ENCODE data around the gene NRG3. TPM values are rescaled to one million over a fixed set of nuclear protein-coding genes. Genes with fewer than 3 reads are reported as not detected.

NRG3 gene
- total and polyA plus RNA-seq, 2 of the 8 experiments (the other 6 are each of a cell fraction or from before 2014, with no cell fraction given): 4.2 to 5.0 TPM

DNA sequence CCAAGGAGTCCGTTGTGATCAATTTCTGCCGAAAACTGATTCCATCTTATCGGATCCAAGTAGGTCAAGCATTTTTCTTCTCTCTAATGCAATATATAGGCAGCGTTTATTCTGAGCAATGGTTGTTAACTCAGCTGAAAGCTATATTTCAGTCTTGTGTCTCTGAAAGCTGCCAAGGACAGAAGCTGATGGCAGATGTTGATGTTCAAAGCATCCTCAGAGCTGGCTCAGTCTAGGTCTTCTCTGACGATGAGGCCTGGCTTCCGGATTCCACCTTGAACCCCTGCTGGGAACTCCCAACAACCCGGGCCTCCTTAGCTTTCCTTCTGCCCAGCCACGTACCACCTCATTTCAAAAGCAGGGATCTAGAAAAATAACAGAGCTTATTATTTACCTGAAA is 863.6 kb downstream of the NRG3 start:
- 89% methylated on average over 8 of the region's 8 CpGs; no CpG with 5 or more reads in 1 of the 2 experiments for WGBS, 2 experiments (ENCODE audit: extremely low coverage in 1 of 2, insufficient coverage in 1 of 2, insufficient read length in 1 of 2, insufficient replicate concordance in 2 of 2, low coverage in 1 of 2, low lambda C conversion rate in 2 of 2, missing lambda C conversion rate in 1 of 2)
- Histone ChIP-seq H3K36me3 (ENCODE audit: control insufficient read depth in 2 of 4, insufficient read depth in 4 of 4, low read length in 3 of 4) (no peaks in the 10 kb centered on the region), H3K14ac (ENCODE audit: insufficient read length) (no peak overlapping the region), H3K23me2 (ENCODE audit: low read depth, low read length) (no peaks in the 10 kb centered on the region; the same call in 1 of the 2 replicates), H2BK20ac (ENCODE audit: low read length) (no peak overlapping the region), H3K79me1 (ENCODE audit: low read depth, low read length) (no peaks in the 10 kb centered on the region), H3K79me2 (ENCODE audit: control insufficient read depth in 1 of 2, insufficient read depth in 2 of 2, low read length in 2 of 2) (no peaks in the 10 kb centered on the region; a peak in 1 of 4 replicates), H3K4me1 (replicated peaks in 1 of 4; ENCODE audit: control insufficient read depth in 3 of 4, insufficient read depth in 4 of 4, low read length in 3 of 4) (peaks cover 2 to 9% (median 5%) of the 10 kb centered on the region in 4 experiments; a peak in 6 of 7 replicates), H4K8ac (ENCODE audit: extremely low read depth, insufficient read depth, low read length) (no peak overlapping the region), H3K9me3 (ENCODE audit: insufficient read depth in 2 of 2, low read depth in 1 of 2, low read length in 1 of 2) (no peaks in the 10 kb centered on the region), H3K4me3 (ENCODE audit: extremely low read depth in 1 of 4, insufficient read depth in 2 of 4, low read depth in 3 of 4, low read length in 4 of 4) (no peak overlapping the region), H4K91ac (replicated peaks; ENCODE audit: insufficient read length, low read length) (no peak overlapping the region), H2BK5ac (ENCODE audit: low read depth, low read length) (no peak overlapping the region), H3K56ac (replicated peaks; ENCODE audit: insufficient read length, low read depth, low read length) (no peak overlapping the region), H3K4me2 (ENCODE audit: insufficient read depth in 1 of 2, low read depth in 2 of 2, low read length in 2 of 2) (no peak overlapping the region), H2AFZ (ENCODE audit: low read length) (no peak overlapping the region), H3K9ac (replicated peaks in 1 of 4; ENCODE audit: extremely low read depth in 1 of 4, low read depth in 3 of 4, low read length in 3 of 4) (no peak overlapping the region), H2AK5ac (ENCODE audit: low read depth, low read length) (no peak overlapping the region), H3K27me3 (replicated peaks in 1 of 4; ENCODE audit: control insufficient read depth in 3 of 4, extremely low read depth in 1 of 4, insufficient read depth in 3 of 4, low read length in 3 of 4) (no peaks in the 10 kb centered on the region), H2BK12ac (ENCODE audit: low read depth, low read length) (no peak overlapping the region), H2BK15ac (ENCODE audit: low read length) (no peak overlapping the region), H4K20me1 (replicated peaks in 1 of 2; ENCODE audit: control insufficient read depth in 1 of 2, insufficient read depth in 2 of 2, low read length in 2 of 2) (no peaks in the 10 kb centered on the region), H3K4ac (replicated peaks; ENCODE audit: insufficient read length, low read depth, low read length) (no peak overlapping the region), H3K27ac (ENCODE audit: low read depth, low read length) (no peak overlapping the region), H2BK120ac (replicated peaks; ENCODE audit: low read depth, low read length) (no peak overlapping the region), H3K18ac (ENCODE audit: extremely low read depth, low read length) (no peak overlapping the region), H3K23ac (ENCODE audit: insufficient read length) (no peak overlapping the region), H4K5ac (ENCODE audit: insufficient read length, low read depth, low read length) (no peak overlapping the region)
- DNase-seq (ENCODE audit: low read depth in 1 of 2, low spot score in 2 of 2): no peak
- TF ChIP-seq, protein P1, sequence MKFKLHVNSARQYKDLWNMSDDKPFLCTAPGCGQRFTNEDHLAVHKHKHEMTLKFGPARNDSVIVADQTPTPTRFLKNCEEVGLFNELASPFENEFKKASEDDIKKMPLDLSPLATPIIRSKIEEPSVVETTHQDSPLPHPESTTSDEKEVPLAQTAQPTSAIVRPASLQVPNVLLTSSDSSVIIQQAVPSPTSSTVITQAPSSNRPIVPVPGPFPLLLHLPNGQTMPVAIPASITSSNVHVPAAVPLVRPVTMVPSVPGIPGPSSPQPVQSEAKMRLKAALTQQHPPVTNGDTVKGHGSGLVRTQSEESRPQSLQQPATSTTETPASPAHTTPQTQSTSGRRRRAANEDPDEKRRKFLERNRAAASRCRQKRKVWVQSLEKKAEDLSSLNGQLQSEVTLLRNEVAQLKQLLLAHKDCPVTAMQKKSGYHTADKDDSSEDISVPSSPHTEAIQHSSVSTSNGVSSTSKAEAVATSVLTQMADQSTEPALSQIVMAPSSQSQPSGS (IDR thresholded peaks at IDR 0.05; ENCODE audit: low read length): no peak
- TF ChIP-seq CBX5 (IDR thresholded peaks at IDR 0.05; ENCODE audit: low read depth, low read length) (no peak), SAP30 (IDR thresholded peaks at IDR 0.05; ENCODE audit: insufficient read depth, insufficient replicate concordance, low read length) (no peak), SIN3A (conservative IDR thresholded peaks at IDR 0.05 in 1 of 2, IDR thresholded peaks at IDR 0.05 in 1 of 2; ENCODE audit: low read depth in 1 of 2, low read length in 2 of 2) (no peak), BCL11A (IDR thresholded peaks at IDR 0.05; ENCODE audit: low read depth in 2 of 2, low read length in 2 of 2) (no peak), BACH1 (IDR thresholded peaks at IDR 0.05; ENCODE audit: low read length) (no peak), RXRA (IDR thresholded peaks at IDR 0.05; ENCODE audit: insufficient read depth, low read depth, low read length) (no peak), FOSL1 (IDR thresholded peaks at IDR 0.05; ENCODE audit: insufficient read depth, low read depth, low read length) (no peak), RBBP5 (IDR thresholded peaks at IDR 0.05; ENCODE audit: borderline replicate concordance, low read depth, low read length) (no peak)
- ChIA-PET CTCF (ENCODE audit: partially characterized antibody) (no interaction called here), POLR2A (ENCODE audit: partially characterized antibody) (no interaction called here)
- no peak for FAIRE-seq
